ENCODE measurements around the gene ZC3H14. TPM values are rescaled to one million over a fixed set of nuclear protein-coding genes. Genes with fewer than 3 reads are reported as not detected.

Gene ZC3H14
- 30.1 and 46.3 TPM in 2 replicates for total RNA-seq

GRCh38 chr14:88562831-88563686, at the start of gene ZC3H14:
TSS of gene ZC3H14 (plus strand) at chr14:88563037. CDS start at chr14:88563134, 97 bp downstream.

GRCh38 chr14:88554457-88555286, 8.2 kb upstream of the ZC3H14 start, which contains the start of gene PTPN21:
TSS of gene PTPN21 (minus strand) at chr14:88555007. CDS start at chr14:88550417, 4,590 bp downstream.

Other genes starting within 250 kb of the ZC3H14 start
- not detected in 2 replicates for gene KCNK10, start 239.8 kb upstream of the ZC3H14 start, total RNA-seq
- gene SPATA7, start 177.4 kb upstream of the ZC3H14 start, total RNA-seq, result 3.6 and 15.4 TPM in 2 replicates
- 5.4 and 6.8 TPM in 2 replicates for gene PTPN21, start 8.0 kb upstream of the ZC3H14 start, total RNA-seq
- not detected in 2 replicates for gene EML5, start 229.9 kb downstream of the ZC3H14 start, total RNA-seq

Data from cardiac atrium fibroblast (primary cell).